Neural crest cell (in vitro differentiated cells): ENCODE measurements around the gene CHFR. TPM values are rescaled to one million over a fixed set of nuclear protein-coding genes. Genes with fewer than 3 reads are reported as not detected.

Source experiments
- DNase-seq: peaks from one replicate; pipeline ENCODE4 v3.0.0; 2021; ENCODE audit warnings: low read depth, mixed read lengths, low spot score
- H3K27ac Mint-ChIP-seq: one replicate; pipeline ENCODE4 v1.8.0; 2021; ENCODE audit warnings: mild to moderate bottlenecking, mixed read lengths; ENCODE audit not compliant: unreplicated experiment
- H3K27me3 Mint-ChIP-seq: 2 replicates; pipeline ENCODE4 v1.8.0; 2021; ENCODE audit warnings: low read depth, mild to moderate bottlenecking, mixed read lengths
- H3K36me3 Mint-ChIP-seq: 2 replicates; pipeline ENCODE4 v1.8.0; 2021; ENCODE audit warnings: low read depth, mild to moderate bottlenecking, mixed read lengths
- H3K4me1 Mint-ChIP-seq: 2 replicates; pipeline ENCODE4 v1.8.0; 2021; ENCODE audit warnings: mixed read lengths
- H3K4me3 Mint-ChIP-seq: one replicate; pipeline ENCODE4 v1.8.0; 2021; ENCODE audit warnings: mild to moderate bottlenecking, mixed read lengths
- H3K9me3 Mint-ChIP-seq: 2 replicates; pipeline ENCODE4 v1.8.0; 2021; ENCODE audit warnings: mixed read lengths
- total RNA-seq: library from RNA; stranded (reverse); gene quantifications from 2 replicates; pipeline ENCODE4 v1.2.1, GENCODE V29; 2021
- TF ChIP-seq, protein P1 (sequence below): fragments of 200-600 bp; sonication (generic); conservative IDR thresholded peaks from 2 replicates; pipeline ENCODE4 v1.5.0; 2021; ENCODE audit warnings: antibody characterized with exemption, mild to moderate bottlenecking

CHFR gene
- total RNA-seq, 1 donor from 2014 or later, result 39.9 TPM

DNA sequence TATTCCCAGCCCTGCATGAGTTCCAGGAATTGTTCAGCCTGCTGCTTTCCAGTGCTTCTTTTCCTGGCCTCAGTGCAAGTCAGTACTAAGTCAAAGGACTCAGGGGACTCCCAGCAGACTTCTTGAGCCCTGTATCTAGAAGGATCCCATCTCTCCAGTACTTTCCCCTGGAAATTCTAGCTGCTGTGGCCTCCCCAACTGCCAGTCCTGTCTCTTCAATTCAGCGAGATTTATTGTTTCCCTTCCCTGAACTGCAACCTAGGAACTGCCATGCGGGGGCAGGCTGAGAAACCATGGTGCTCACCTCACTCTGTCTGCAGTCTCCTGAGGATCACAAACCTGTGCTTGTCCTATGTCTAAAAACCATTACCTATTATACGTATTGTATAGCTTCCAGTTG, 37.0 kb upstream of the CHFR start:
- Mint-ChIP-seq H3K27ac (no peak overlapping the region), H3K4me1 (no peaks in the 10 kb centered on the region), H3K4me3 (no peak overlapping the region), H3K27me3 (no peaks in the 10 kb centered on the region), H3K9me3 (peaks cover 43% of the 10 kb centered on the region), H3K36me3 (peaks cover 70% of the 10 kb centered on the region)
- no peak for DNase-seq
- TF ChIP-seq, protein P1, sequence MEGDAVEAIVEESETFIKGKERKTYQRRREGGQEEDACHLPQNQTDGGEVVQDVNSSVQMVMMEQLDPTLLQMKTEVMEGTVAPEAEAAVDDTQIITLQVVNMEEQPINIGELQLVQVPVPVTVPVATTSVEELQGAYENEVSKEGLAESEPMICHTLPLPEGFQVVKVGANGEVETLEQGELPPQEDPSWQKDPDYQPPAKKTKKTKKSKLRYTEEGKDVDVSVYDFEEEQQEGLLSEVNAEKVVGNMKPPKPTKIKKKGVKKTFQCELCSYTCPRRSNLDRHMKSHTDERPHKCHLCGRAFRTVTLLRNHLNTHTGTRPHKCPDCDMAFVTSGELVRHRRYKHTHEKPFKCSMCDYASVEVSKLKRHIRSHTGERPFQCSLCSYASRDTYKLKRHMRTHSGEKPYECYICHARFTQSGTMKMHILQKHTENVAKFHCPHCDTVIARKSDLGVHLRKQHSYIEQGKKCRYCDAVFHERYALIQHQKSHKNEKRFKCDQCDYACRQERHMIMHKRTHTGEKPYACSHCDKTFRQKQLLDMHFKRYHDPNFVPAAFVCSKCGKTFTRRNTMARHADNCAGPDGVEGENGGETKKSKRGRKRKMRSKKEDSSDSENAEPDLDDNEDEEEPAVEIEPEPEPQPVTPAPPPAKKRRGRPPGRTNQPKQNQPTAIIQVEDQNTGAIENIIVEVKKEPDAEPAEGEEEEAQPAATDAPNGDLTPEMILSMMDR, result no peak

DNA sequence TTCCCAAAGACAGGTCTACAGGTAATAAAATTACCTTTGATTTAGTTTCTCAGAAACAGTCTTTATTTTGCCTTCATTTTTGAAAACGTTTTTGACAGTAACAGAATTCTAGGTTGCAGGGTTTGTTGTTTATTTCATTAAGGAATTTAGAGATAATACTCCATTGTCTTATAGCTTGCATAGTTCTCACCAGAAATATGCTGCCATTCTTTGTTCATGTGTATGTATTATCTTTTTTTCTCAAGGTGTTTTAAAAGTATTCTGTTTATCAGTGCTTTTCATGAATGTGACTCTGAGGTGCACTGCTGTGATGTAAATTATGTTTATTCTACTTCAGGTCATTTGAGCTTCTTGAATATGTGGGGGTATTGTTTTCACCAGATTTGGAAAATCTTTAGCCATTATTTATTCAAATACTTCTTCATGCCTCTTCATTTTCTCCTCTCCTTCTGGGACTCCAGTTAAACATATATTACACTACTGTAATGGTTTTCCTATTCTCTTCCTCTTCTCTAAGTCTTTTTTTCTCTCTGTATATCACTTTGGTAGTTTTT, 36.0 kb upstream of the CHFR start:
- Mint-ChIP-seq H3K36me3 (peaks cover 66% of the 10 kb centered on the region), H3K27ac (no peak overlapping the region), H3K9me3 (peaks cover 41% of the 10 kb centered on the region), H3K27me3 (no peaks in the 10 kb centered on the region), H3K4me3 (no peak overlapping the region), H3K4me1 (no peaks in the 10 kb centered on the region)
- TF ChIP-seq, protein P1, result no peak
- no peak for DNase-seq

DNA sequence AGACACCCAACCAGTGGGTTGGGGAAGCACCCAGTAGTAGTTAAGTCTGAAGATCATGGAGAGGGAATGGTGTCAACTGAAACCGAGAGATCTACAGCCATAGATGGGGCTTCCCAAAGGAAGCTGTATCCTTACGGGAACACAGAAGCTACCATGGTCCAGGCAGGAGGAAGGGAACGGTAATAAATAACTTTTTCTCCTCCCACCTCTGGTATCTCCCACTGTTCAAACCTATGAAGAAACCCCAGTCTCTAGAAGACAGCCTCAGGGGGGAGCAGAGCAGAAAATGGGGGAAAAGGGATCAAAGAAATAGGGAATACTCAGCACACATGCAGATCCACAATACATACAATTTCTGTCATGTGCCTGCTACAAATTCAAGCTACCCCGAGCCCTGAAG, 35.3 kb upstream of the CHFR start:
- no peaks in the 10 kb centered on the region for H3K4me1 Mint-ChIP-seq
- no peak for DNase-seq
- H3K27ac Mint-ChIP-seq, result no peak overlapping the region
- peaks cover 71% of the 10 kb centered on the region for H3K36me3 Mint-ChIP-seq
- no peak overlapping the region for H3K4me3 Mint-ChIP-seq
- TF ChIP-seq, protein P1, result no peak
- no peaks in the 10 kb centered on the region for H3K27me3 Mint-ChIP-seq
- peaks cover 45% of the 10 kb centered on the region for H3K9me3 Mint-ChIP-seq

DNA sequence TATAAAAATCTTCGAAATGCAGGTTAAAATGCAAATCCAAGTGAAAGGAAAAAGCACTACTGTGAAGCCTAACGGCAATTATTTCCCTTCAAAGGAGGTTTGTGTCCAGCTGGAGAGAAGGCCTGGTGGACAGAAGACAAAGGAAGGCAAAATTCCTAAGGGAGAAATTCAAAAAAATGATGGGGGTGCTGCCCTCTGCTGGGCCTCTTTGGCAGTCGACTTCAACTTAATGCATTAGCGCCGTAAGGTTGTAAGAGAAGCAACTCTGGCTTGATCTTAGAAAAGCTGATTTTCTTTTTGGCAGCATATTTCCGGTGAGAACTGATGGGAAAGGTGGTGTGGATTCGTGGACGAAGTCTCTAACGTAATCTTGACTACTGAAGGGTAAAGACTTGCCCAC, 34.3 kb upstream of the CHFR start:
- Mint-ChIP-seq H3K27ac (no peak overlapping the region), H3K4me3 (no peak overlapping the region), H3K4me1 (no peaks in the 10 kb centered on the region), H3K27me3 (no peaks in the 10 kb centered on the region), H3K36me3 (peaks cover 67% of the 10 kb centered on the region), H3K9me3 (peaks cover 41% of the 10 kb centered on the region)
- TF ChIP-seq, protein P1, result peak; percentile 26
- no peak for DNase-seq

DNA sequence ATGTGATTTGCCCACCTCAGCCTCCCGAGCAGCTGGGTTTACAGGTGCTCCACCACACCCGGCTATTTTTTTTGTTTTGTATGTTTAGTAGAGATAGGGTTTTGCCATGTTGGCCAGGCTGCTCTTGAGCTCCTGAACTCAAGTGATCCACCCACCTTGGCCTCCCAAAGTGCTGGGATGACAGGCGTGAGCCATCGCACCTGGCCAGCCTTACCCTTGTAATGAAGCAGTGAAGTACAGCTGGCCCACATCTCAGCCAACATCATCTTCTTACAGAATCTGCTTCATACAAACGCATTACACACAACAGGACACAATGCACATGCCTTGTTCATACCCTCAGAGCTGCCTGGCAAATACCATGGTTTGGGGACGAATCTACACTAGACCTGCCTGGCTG, 31.3 kb upstream of the CHFR start:
- Mint-ChIP-seq H3K27me3 (no peaks in the 10 kb centered on the region), H3K4me3 (no peak overlapping the region), H3K27ac (no peak overlapping the region), H3K36me3 (peaks cover 59% of the 10 kb centered on the region), H3K4me1 (no peaks in the 10 kb centered on the region), H3K9me3 (peaks cover 29% of the 10 kb centered on the region)
- TF ChIP-seq, protein P1, result no peak
- no peak for DNase-seq

DNA sequence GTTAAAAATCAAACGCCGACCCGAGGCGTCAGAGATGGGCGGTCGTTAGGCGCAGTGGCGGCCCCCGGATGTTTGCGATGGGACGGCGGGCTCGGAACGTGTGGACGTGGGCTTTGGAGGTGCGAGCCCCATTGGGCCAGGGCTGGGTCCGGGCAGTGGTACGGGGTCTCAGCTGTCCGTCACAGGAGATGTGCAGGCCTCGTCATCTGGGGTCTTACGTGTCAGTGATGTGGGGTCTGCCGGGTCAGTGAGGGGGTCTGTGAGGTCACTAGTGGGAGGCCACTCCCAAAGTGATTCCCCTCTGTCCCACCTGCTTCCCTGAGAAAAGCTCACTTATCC, 21.6 kb upstream of the CHFR start:
- H3K4me3 Mint-ChIP-seq, result peak overlapping the region; percentile 91
- peaks cover 21% of the 10 kb centered on the region for H3K9me3 Mint-ChIP-seq
- peaks cover 30% of the 10 kb centered on the region for H3K36me3 Mint-ChIP-seq
- peaks cover 26% of the 10 kb centered on the region for H3K27me3 Mint-ChIP-seq
- H3K27ac Mint-ChIP-seq, result no peak overlapping the region
- DNase-seq, result no peak
- TF ChIP-seq, protein P1, result no peak
- H3K4me1 Mint-ChIP-seq, result peaks cover 5% of the 10 kb centered on the region
